Gastrocnemius medialis (tissue), 4 donors: ENCODE measurements around the gene SCN8A.

Experiments
- POLR2A ChIP-seq, 2 donors: fragments of 450-650 bp; IDR thresholded peaks; one replicate each; pipeline ENCODE4 v1.6.1; 2017; ENCODE audit warnings: antibody characterized with exemption in 2 of 2, mild to moderate bottlenecking in 2 of 2, moderate library complexity in 2 of 2
- TF ChIP-seq, protein P1 (sequence below), 5 experiments: fragments of 450-650 bp in 3 of 5; fragments of 200-600 bp in 2 of 5; sonication (generic) in 2 of 5; IDR thresholded peaks in 4 of 5; conservative IDR thresholded peaks in 1 of 5; 1 replicate in 4 of 5; 2 replicates in 1 of 5; pipeline ENCODE4 v1.5.1; 2016 to 2019; ENCODE audit warnings: antibody characterized with exemption in 5 of 5, mild to moderate bottlenecking in 3 of 5, moderate library complexity in 3 of 5

GRCh38 chr12:51600721-51601120 lies 9.7 kb downstream of the SCN8A start:
- TF ChIP-seq, protein P1, sequence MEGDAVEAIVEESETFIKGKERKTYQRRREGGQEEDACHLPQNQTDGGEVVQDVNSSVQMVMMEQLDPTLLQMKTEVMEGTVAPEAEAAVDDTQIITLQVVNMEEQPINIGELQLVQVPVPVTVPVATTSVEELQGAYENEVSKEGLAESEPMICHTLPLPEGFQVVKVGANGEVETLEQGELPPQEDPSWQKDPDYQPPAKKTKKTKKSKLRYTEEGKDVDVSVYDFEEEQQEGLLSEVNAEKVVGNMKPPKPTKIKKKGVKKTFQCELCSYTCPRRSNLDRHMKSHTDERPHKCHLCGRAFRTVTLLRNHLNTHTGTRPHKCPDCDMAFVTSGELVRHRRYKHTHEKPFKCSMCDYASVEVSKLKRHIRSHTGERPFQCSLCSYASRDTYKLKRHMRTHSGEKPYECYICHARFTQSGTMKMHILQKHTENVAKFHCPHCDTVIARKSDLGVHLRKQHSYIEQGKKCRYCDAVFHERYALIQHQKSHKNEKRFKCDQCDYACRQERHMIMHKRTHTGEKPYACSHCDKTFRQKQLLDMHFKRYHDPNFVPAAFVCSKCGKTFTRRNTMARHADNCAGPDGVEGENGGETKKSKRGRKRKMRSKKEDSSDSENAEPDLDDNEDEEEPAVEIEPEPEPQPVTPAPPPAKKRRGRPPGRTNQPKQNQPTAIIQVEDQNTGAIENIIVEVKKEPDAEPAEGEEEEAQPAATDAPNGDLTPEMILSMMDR (IDR thresholded peaks at IDR 0.05 in 4 of 5, conservative IDR thresholded peaks at IDR 0.05 in 1 of 5) = no peak
- no peak for TF ChIP-seq POLR2A (IDR thresholded peaks at IDR 0.05)
